BLaER1 treated with 17β-estradiol and CSF1 and Interleukin-3, amounts not matched to agents 10 nM and 100 nM (cell line): ENCODE measurements around the gene ERG.

Experiments
- H3K27ac ChIP-seq, 11 experiments: shearing (Covaris generic); formaldehyde crosslinking; 2 replicates each; pipeline ENCODE4 v1.8.1; 2022
- H3K27me3 ChIP-seq, 11 experiments: shearing (Covaris generic); formaldehyde crosslinking; 2 replicates each; pipeline ENCODE4 v1.8.1; 2022
- H3K36me3 ChIP-seq, 11 experiments: shearing (Covaris generic); formaldehyde crosslinking; 2 replicates each; pipeline ENCODE4 v1.8.1; 2022
- H3K4me1 ChIP-seq, 10 experiments: shearing (Covaris generic); formaldehyde crosslinking; 2 replicates each; pipeline ENCODE4 v1.8.1; 2022
- H3K4me2 ChIP-seq, 11 experiments: shearing (Covaris generic); formaldehyde crosslinking; 2 replicates each; pipeline ENCODE4 v1.8.1; 2022
- H3K4me3 ChIP-seq, 10 experiments: shearing (Covaris generic); formaldehyde crosslinking; 2 replicates each; pipeline ENCODE4 v1.8.1; 2022
- H3K9ac ChIP-seq, 11 experiments: shearing (Covaris generic); formaldehyde crosslinking; 2 replicates each; pipeline ENCODE4 v1.8.1; 2022
- H3K9me3 ChIP-seq, 11 experiments: shearing (Covaris generic); formaldehyde crosslinking; replicated peaks in 1 of 11; 2 replicates each; pipeline ENCODE4 v1.8.1; 2022
- H4K20me1 ChIP-seq, 11 experiments: shearing (Covaris generic); formaldehyde crosslinking; 2 replicates each; pipeline ENCODE4 v1.8.1; 2022
- Cebpa-rat ChIP-seq, 11 experiments: shearing (Covaris generic); IDR thresholded peaks; 2 replicates each; pipeline ENCODE4 v1.8.1; 2022

Gene ERG

GRCh38 chr21:38389354-38389676, 109.0 kb downstream of the ERG start:
- Histone ChIP-seq H3K4me2 (peak overlapping the region in 9 of 11 experiments; percentile 73 to 95 (median 85); a peak in 18 of 22 replicates), H3K27ac (peak overlapping the region in 7 of 11 experiments; percentile 31 to 90 (median 86); a peak in 11 of 22 replicates), H3K36me3 (peaks cover 0 to 72% (median 31%) of the 10 kb centered on the region in 11 experiments; a peak in 14 of 22 replicates), H3K27me3 (no peaks in the 10 kb centered on the region), H3K9ac (no peak overlapping the region), H4K20me1 (no peaks in the 10 kb centered on the region), H3K4me3 (no peak overlapping the region), H3K4me1 (peaks cover 43 to 65% (median 59%) of the 10 kb centered on the region in 10 experiments), H3K9me3 (no peaks in the 10 kb centered on the region; a peak in 1 of 22 replicates)
- TF ChIP-seq Cebpa-rat (IDR thresholded peaks at IDR 0.05) = no peak

GRCh38 chr21:38388647-38389353, 109.5 kb downstream of the ERG start:
- Histone ChIP-seq H3K4me2 (peak overlapping the region; percentile 7 to 95 (median 85); a peak in 21 of 22 replicates), H3K36me3 (peaks cover 0 to 70% (median 31%) of the 10 kb centered on the region in 11 experiments; a peak in 14 of 22 replicates), H3K9me3 (no peaks in the 10 kb centered on the region; a peak in 1 of 22 replicates), H3K4me3 (no peak overlapping the region), H4K20me1 (no peaks in the 10 kb centered on the region), H3K9ac (peak overlapping the region in 1 of 11 experiments; percentile 11; a peak in 1 of 22 replicates), H3K27me3 (no peaks in the 10 kb centered on the region), H3K4me1 (peaks cover 48 to 70% (median 64%) of the 10 kb centered on the region in 10 experiments), H3K27ac (peak overlapping the region in 8 of 11 experiments; percentile 10 to 90 (median 80); a peak in 14 of 22 replicates)
- TF ChIP-seq Cebpa-rat (IDR thresholded peaks at IDR 0.05) = no peak

- Histone ChIP-seq H3K4me2 (peak overlapping the region; percentile 73 to 95 (median 87)), H3K4me3 (no peak overlapping the region), H3K9ac (0 out of 22 replicates have a peak overlapping the region, but pooled peaks of 1 of the 11 experiments have one; percentile 11), H3K27me3 (no peaks in the 10 kb centered on the region), H4K20me1 (no peaks in the 10 kb centered on the region), H3K27ac (peak overlapping the region in 8 of 11 experiments; percentile 73 to 90 (median 86); a peak in 13 of 22 replicates), H3K4me1 (peaks cover 54 to 76% (median 70%) of the 10 kb centered on the region in 10 experiments), H3K36me3 (peaks cover 0 to 70% (median 37%) of the 10 kb centered on the region in 11 experiments; a peak in 15 of 22 replicates), H3K9me3 (no peaks in the 10 kb centered on the region; a peak in 1 of 22 replicates)
- TF ChIP-seq Cebpa-rat (IDR thresholded peaks at IDR 0.05) = peak in 2 of 11 experiments; percentile 10 to 39; a peak in 1 of 22 replicates
These were observed 110.1 kb downstream of the ERG start for GRCh38 chr21:38388203-38388602.

- H3K4me2 ChIP-seq = peak overlapping the region; percentile 73 to 95 (median 87)
- H3K27me3 ChIP-seq = no peaks in the 10 kb centered on the region
- H3K36me3 ChIP-seq = peaks cover 0 to 70% (median 41%) of the 10 kb centered on the region in 11 experiments; a peak in 15 of 22 replicates
- peak overlapping the region in 9 of 11 experiments; percentile 61 to 90 (median 86); a peak in 18 of 22 replicates for H3K27ac ChIP-seq
- H3K9me3 ChIP-seq = no peaks in the 10 kb centered on the region; a peak in 1 of 22 replicates
- peak overlapping the region in 5 of 10 experiments; percentile 11 to 33 (median 27); a peak in 5 of 20 replicates for H3K4me3 ChIP-seq
- no peak for TF ChIP-seq Cebpa-rat (IDR thresholded peaks at IDR 0.05)
- peaks cover 55 to 88% (median 82%) of the 10 kb centered on the region in 10 experiments for H3K4me1 ChIP-seq
- peak overlapping the region in 10 of 11 experiments; percentile 40 to 77 (median 66); a peak in 18 of 22 replicates for H3K9ac ChIP-seq
- H4K20me1 ChIP-seq = no peaks in the 10 kb centered on the region
These were observed 111.3 kb downstream of the ERG start for GRCh38 chr21:38386967-38387366.

GRCh38 chr21:38385427-38386175, 112.7 kb downstream of the ERG start:
- H3K27ac ChIP-seq = peak overlapping the region in 9 of 11 experiments; percentile 50 to 90 (median 86); a peak in 19 of 22 replicates
- no peaks in the 10 kb centered on the region for H4K20me1 ChIP-seq
- peaks cover 55 to 100% (median 94%) of the 10 kb centered on the region in 10 experiments for H3K4me1 ChIP-seq
- H3K27me3 ChIP-seq = no peaks in the 10 kb centered on the region
- peak overlapping the region in 4 of 10 experiments; percentile 24 to 36 (median 33); a peak in 3 of 20 replicates for H3K4me3 ChIP-seq
- no peak for TF ChIP-seq Cebpa-rat (IDR thresholded peaks at IDR 0.05)
- peaks cover 0 to 70% (median 36%) of the 10 kb centered on the region in 11 experiments; a peak in 14 of 22 replicates for H3K36me3 ChIP-seq
- H3K4me2 ChIP-seq = peak overlapping the region; percentile 73 to 95 (median 86); a peak in 21 of 22 replicates
- no peaks in the 10 kb centered on the region for H3K9me3 ChIP-seq
- peak overlapping the region in 9 of 11 experiments; percentile 45 to 77 (median 67); a peak in 17 of 22 replicates for H3K9ac ChIP-seq

- TF ChIP-seq Cebpa-rat (IDR thresholded peaks at IDR 0.05) = peak in 9 of 11 experiments; percentile 71 to 96 (median 84); a peak in 15 of 22 replicates
- peak overlapping the region in 10 of 11 experiments; percentile 37 to 90 (median 84); a peak in 20 of 22 replicates for H3K27ac ChIP-seq
- H3K27me3 ChIP-seq = no peaks in the 10 kb centered on the region
- H3K4me2 ChIP-seq = peak overlapping the region; percentile 73 to 95 (median 86)
- peak overlapping the region in 8 of 10 experiments; percentile 24 to 39 (median 32); a peak in 12 of 20 replicates for H3K4me3 ChIP-seq
- H3K4me1 ChIP-seq = peaks cover 55 to 100% (median 97%) of the 10 kb centered on the region in 10 experiments
- H3K9ac ChIP-seq = peak overlapping the region; percentile 20 to 77 (median 66); a peak in 19 of 22 replicates
- H4K20me1 ChIP-seq = no peaks in the 10 kb centered on the region
- H3K36me3 ChIP-seq = peaks cover 0 to 63% (median 29%) of the 10 kb centered on the region in 11 experiments; a peak in 14 of 22 replicates
- no peaks in the 10 kb centered on the region for H3K9me3 ChIP-seq
These were observed 113.4 kb downstream of the ERG start for GRCh38 chr21:38384675-38385426.

GRCh38 chr21:38384238-38384560, 114.1 kb downstream of the ERG start:
- no peaks in the 10 kb centered on the region for H3K9me3 ChIP-seq
- TF ChIP-seq Cebpa-rat (IDR thresholded peaks at IDR 0.05) = no peak
- H3K27me3 ChIP-seq = no peaks in the 10 kb centered on the region
- peaks cover 0 to 57% (median 27%) of the 10 kb centered on the region in 11 experiments; a peak in 14 of 22 replicates for H3K36me3 ChIP-seq
- H4K20me1 ChIP-seq = no peaks in the 10 kb centered on the region
- peak overlapping the region in 7 of 10 experiments; percentile 24 to 39 (median 30); a peak in 12 of 20 replicates for H3K4me3 ChIP-seq
- peak overlapping the region in 10 of 11 experiments; percentile 39 to 90 (median 84); a peak in 19 of 22 replicates for H3K27ac ChIP-seq
- peak overlapping the region in 10 of 11 experiments; percentile 20 to 77 (median 65); a peak in 16 of 22 replicates for H3K9ac ChIP-seq
- H3K4me1 ChIP-seq = peaks cover 55 to 100% (median 94%) of the 10 kb centered on the region in 10 experiments
- peak overlapping the region; percentile 73 to 95 (median 86) for H3K4me2 ChIP-seq
